Activated CD8-positive, alpha-beta memory T cell treated with anti-CD3 and anti-CD28 coated beads for 24 hours (primary cell): ENCODE data around the gene GRK3.
"Not testable (repeated sequence)": the region's sequence is repeated elsewhere in the genome, so short reads cannot be mapped to it uniquely, and the experiment has no call there.

ENCODE experiments used
- DNase-seq: peaks from one replicate; pipeline ENCODE4 v3.0.0-alpha.2; 2020

Gene GRK3

GRCh38 chr22:25574736-25575135 lies 10.3 kb downstream of the GRK3 start:
- DNase-seq, result no peak

GRCh38 chr22:25575674-25576392 lies 11.4 kb downstream of the GRK3 start:
- not testable (repeated sequence) for DNase-seq

DNA sequence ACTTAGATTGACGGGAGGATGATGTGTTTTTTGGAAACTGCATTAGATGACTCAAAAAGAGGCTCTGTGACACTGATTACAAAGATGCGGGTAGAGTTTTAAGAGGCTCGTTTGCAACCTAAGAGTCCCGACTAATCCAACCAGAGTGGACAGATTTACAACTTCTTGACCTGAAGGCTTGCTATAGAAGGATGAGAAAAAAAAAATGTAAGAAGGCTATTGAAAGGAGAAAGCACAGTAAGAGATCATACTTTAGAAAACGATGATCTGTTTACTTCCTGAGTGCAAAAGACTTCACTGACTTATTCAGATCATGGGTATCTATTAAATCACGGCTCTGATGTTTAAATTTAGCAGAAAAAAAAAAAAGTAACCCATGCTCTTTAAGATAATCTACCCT lies 17.0 kb downstream of the GRK3 start:
- not testable (repeated sequence) for DNase-seq

DNA sequence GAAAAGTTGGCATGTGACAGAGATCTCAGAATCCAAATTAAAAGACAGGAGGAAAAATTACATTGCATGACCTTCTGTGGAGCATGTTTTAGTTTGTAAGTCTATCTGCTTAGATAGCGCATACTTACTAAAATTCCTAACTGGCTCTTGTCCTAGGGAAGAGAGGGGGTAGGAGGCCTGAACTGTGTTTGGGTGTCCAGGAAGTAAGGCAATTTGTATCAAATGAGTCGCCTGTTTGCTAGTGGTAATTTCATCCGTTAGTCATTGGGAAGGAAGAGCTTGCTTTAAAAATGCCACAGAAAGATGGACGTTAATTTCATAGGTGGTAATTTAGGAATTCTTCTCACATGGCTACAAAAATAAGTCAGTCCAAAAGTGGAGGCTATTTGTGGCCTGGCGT lies 18.5 kb downstream of the GRK3 start:
- DNase-seq, result no peak

DNA sequence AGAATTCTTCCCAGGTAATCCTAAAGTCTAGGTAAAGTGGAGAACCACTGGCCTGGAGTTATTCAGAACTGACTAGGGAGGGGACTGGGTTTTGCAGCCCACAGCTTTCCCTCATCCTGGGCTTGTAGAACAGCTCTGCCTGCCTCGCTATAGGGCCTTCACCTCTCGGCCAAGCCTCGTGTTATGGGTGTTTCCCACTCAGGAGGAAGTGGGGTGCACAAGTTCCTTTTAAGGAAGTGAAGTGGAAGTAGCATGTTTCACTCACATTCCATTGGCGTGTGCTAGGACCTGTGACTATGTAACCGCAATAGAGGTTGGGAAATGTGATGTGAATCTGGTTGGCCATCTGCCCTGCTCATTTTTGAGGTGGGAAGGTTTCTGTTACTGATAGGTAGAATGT lies 20.5 kb downstream of the GRK3 start:
- DNase-seq, result not testable (repeated sequence)

GRCh38 chr22:25589664-25590063 lies 25.2 kb downstream of the GRK3 start:
- not testable (repeated sequence) for DNase-seq

DNA sequence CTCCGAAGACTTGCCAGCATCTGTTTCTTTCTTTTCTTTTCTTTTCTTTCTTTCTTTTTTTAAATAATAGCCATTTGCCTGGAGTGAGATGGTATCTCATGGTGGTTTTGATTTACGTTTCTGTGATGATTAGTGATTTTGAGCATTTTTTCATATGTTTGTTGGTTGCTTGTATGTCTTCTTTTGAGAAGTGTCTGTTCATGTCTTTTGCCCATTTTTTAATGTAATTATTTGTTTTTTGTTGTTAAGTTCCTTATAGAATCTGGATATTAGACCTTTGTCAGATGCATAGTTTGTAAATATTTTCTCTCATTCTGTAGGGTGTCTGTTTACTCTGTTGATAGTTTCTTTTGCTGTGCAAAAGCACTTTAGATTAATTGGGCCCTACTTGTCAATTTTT lies 28.8 kb downstream of the GRK3 start:
- DNase-seq, result not testable (repeated sequence)

DNA sequence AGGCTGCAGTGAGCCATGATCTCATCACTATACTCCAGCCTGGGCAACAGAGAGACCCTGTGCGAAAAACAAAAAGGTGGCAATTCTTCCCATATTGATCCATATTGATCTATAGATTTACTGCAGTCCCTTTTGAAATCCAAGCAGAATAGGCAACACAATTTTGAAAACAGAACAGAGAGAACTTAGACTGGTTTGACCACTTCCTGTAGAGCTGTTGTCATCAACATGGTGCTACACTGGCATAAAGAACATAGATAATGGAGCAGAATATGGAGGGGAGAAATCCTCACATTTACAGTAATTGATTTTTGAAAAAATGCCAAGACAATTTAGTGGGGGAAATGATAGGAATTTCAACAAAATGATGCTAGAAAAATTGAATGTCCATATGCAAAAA lies 34.1 kb downstream of the GRK3 start:
- DNase-seq, result no peak

GRCh38 chr22:25602445-25602844 lies 38.0 kb downstream of the GRK3 start:
- no peak for DNase-seq

DNA sequence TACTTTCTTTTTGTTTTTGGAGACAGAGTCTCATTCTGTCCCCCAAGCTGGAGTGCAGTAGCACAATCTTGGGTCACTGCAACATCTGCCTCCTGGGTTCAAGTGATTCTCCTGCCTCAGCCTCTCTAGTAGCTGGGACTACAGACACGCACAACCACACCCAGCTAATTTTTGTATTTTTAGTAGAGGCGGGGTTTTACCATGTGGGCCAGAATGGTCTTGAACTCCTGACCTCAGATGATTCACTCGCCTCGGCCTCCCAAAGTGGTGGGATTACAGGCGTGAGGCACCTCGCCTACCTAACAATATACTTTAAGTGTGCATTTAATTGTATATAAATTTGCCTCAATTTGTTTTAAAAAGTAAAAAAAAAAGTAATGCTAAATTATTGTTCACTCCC lies 38.4 kb downstream of the GRK3 start:
- DNase-seq, result no peak

GRCh38 chr22:25605146-25605545 lies 40.7 kb downstream of the GRK3 start:
- not testable (repeated sequence) for DNase-seq

- DNase-seq, result not testable (repeated sequence)
Observed at GRCh38 chr22:25605565-25605964, 41.1 kb downstream of the GRK3 start.

DNA sequence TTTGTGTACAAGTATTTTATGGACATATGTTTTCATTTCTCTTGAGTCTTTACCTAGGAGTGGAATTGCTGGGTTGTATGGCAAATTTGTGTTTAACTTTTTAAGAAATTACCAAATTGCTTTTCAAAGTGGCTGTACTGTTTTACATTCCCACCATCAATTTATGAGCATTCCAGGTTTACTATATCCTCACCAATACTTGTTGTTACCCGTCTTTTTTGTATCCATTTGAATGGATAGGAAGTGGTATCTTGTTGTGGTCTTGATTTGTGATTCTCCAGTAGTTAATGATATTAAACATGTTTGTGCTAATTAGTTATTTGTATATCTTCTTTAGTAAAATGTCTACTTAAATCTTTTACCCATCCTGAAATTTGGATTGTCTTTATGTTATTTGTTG lies 46.8 kb downstream of the GRK3 start:
- DNase-seq, result not testable (repeated sequence)

GRCh38 chr22:25613131-25613530 lies 48.7 kb downstream of the GRK3 start:
- DNase-seq, result not testable (repeated sequence)

- DNase-seq, result not testable (repeated sequence)
Observed at GRCh38 chr22:25613558-25613957, 49.1 kb downstream of the GRK3 start.

GRCh38 chr22:25614791-25615190 lies 50.3 kb downstream of the GRK3 start:
- not testable (repeated sequence) for DNase-seq

- DNase-seq, result no peak
Observed at GRCh38 chr22:25621986-25622385, 57.5 kb downstream of the GRK3 start.

DNA sequence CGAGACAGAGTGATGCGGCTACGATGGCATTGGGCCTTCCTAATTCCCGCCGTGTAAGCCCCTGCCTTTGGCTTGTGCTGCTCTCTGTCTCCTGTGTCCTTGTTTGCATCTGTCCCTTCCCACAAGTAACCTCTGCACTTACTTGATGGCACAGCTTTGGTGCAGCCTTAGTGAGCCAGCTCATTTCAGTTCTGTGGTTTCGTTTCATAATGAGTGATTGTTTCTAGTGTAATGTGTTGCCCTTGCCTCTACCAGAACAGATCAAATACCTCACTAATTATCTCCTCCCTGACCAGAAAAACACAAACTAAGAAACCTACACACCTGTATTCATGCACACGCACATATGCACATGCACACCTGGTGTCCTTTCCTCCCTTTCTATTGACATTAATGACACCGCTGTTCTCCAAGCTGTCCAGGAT lies 58.8 kb downstream of the GRK3 start:
- DNase-seq, result no peak

DNA sequence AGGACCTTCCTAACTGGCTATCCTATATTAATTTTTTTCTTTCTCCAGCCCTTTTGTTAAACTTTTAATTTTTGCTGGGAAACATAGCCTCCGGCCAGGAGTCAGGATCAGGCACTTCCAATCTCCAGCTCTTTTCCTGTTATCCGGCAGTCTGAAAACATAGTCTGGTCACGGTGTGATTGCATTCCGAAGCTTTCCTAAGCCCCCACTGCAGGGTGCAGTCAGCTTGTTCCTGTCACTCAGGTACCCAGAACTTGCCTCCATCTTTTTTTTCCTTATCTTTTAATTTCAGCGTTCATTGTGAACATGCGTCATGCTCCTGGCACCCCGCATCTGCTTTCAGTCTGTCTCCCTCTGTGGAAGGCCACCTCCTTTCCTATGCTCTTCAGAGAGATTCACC lies 59.4 kb downstream of the GRK3 start:
- no peak for DNase-seq

GRCh38 chr22:25624476-25624875 lies 60.0 kb downstream of the GRK3 start:
- DNase-seq, result no peak

- DNase-seq, result not testable (repeated sequence)
Observed at GRCh38 chr22:25625747-25626623, 61.5 kb downstream of the GRK3 start.

- DNase-seq, result no peak
Observed at GRCh38 chr22:25626624-25626990, 62.1 kb downstream of the GRK3 start.

DNA sequence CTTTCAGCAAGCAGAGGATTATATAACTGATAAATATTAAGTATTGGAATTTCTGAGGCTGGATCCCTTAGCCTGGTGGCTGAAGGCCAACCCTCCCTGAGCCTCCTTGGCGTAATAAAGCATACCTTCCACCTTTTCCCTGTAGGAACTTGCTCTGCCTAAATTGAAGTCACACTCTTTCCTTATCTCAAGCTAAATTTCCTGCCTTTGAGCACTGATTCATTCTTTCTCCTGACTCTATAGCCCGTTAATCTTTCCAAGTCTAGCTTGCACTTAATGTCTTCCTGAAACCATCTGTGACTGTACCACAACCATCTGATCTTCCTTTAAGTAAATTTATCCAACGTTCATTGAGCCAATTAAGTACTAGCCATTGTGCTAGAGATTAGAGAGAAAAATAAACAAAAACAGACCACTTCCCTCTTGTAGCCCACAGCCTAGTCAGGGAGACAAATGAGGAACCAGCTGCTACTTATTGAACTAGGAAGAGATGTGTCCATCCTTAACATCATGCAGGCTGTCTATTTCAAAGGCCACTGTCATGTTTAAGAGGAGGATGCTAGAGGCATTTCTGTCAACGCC lies 62.9 kb downstream of the GRK3 start:
- DNase-seq, result no peak

DNA sequence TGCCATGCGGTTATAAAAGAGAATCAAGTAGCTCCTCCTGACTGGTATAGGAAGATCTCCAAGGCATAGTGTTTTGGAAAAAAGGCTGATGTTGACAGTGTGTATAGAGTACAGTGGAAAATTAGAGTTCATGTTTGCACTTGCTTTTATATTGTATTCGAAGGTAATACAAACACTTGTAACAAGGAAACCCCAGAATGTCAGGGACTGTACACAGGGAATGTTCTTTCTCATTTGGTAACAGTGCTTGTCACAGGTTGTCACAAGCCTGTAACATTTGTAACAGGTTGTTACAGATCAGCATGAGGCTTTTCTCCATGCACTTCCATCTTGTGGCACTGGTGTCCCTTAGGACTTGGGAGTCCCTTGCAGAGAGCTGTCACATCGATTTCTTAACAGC lies 64.0 kb downstream of the GRK3 start:
- no peak for DNase-seq
